GM18519 (cell line): Measurements from ENCODE around the gene DNAJB1.
"Not testable (repeated sequence)": the region's sequence is repeated elsewhere in the genome, so short reads cannot be mapped to it uniquely, and the experiment has no call there.

Experiments
- ATAC-seq: cut with Tn5 transposase; IDR thresholded peaks from one replicate; pipeline ENCODE4 v1.9.1; 2021; ENCODE audit warnings: mild to moderate bottlenecking, moderate library complexity; ENCODE audit not compliant: unreplicated experiment, low FRiP score

DNAJB1 gene

GRCh38 chr19:14526423-14526822, 8.2 kb upstream of the DNAJB1 start:
- ATAC-seq, result no peak

DNA sequence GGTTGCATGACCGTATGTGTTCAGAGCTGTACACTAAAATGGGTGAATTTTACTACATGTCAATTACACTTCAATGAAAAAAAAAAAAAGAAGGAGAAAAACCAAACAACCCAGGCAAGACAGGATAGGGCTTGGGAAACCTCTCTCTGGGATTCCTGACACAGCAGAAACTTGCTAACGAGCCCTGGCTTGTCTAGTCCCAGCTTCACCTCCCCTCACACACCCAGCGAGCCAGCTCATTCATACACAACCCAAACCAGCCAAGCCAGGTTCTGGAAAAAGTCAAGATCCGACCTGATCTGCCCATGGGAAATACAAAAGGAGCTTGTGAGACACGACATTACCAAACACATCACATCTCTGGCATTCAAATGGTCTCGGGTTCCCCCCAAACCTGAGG, 7.5 kb upstream of the DNAJB1 start:
- ATAC-seq, result no peak

DNA sequence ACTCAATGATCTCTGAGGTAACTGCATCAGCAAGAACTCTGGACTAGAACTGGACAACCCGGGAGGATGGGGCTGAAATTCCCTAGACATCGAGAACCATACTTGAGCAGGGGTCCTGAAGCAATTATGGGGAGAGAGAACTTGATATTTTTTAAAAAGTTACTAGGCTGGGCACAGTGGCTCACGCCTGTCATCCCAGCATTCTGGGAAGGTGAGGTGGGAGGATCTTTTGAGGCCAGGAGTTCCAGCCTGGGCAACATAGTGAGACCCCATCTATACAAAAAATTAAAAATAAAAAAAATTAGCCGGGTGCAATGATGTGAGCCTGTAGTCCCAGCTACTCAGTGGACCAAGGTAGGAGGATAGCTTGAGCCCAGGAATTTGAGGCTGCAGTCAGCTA, 2.3 kb upstream of the DNAJB1 start:
- ATAC-seq, result no peak

GRCh38 chr19:14519860-14520407, 1.7 kb upstream of the DNAJB1 start:
- no peak for ATAC-seq

DNA sequence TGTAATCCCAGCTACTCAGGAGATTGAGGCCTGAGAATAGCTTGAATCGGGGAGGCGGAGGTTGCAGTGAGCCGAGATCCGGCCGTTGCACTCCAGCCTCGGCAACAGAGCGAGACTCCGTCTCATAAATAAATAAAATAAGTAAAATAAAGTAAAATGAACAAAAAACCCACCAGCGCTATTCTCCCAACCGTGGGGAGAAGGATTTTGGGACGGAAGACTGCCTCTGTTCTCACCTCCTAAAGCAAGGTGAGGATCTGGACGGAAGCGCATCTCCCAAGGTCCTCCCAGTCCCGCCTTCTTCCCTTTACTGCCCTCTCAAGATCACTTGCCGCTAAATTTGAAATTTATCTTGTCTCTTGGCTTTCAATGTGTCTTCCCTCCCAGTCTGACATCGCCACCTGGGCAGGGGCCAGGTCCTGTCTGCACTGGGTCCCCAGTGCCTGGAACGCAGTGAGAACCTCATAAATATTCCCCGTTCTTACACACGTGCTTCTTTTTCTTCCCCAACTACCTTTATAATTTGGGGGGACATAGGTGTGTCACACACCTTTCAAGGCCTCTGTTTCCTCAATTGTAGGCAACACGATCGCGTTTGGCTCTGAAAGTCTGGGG, 1.2 kb upstream of the DNAJB1 start:
- ATAC-seq, result no peak

DNA sequence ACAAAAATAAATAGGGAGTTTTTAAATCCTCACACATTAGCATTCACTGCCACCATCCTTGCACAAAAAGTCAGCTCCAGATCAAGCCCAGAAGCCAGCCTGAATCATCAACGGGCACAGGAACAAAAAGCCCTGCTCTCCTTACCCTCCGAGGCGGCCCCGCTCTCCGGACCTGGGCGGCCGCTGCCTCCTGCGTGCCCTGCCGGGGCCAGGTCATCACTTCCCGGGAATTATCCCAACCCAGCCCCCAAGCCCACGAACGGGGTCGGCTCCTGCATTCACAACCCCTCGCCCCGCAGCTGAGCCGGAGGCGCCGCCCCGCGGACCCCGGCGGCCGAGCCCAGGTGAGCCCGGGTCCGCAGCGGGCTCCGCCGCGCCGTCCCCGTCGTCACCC, 754 bp downstream of the DNAJB1 start:
- no peak for ATAC-seq

- ATAC-seq, result no peak
These were observed 1.3 kb downstream of the DNAJB1 start for GRCh38 chr19:14516746-14517438.

GRCh38 chr19:14516048-14516534, 2.1 kb downstream of the DNAJB1 start:
- no peak for ATAC-seq

GRCh38 chr19:14515501-14516047, 2.6 kb downstream of the DNAJB1 start:
- no peak for ATAC-seq

- no peak for ATAC-seq
These were observed 3.9 kb downstream of the DNAJB1 start for GRCh38 chr19:14514215-14514863.

DNA sequence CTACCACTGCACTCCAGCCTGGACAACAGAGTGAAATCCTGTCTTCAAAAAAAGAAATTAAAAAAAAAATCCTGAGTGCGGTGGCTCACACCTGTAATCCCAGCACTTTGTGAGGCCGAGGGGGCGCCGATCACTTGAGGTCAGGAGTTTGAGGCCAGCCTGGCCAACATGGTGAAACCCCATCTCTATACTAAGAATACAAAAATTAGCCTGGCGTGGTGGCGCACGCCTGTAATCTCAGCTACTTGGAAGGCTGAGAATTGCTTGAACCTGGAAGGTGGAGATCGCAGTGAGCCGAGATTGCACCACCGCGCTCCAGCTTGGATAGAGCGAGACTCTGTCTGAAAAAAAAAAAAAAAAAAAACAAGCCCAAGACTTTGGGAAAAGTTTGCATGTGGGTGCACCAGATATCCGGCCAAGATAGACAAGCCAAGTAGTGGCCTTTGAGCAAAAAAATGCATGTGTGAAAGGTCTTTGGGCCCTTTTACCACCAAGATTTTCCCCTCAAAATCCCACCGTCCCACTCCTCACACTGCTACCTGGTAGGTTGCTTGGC, 5.7 kb downstream of the DNAJB1 start:
- ATAC-seq, result no peak

DNA sequence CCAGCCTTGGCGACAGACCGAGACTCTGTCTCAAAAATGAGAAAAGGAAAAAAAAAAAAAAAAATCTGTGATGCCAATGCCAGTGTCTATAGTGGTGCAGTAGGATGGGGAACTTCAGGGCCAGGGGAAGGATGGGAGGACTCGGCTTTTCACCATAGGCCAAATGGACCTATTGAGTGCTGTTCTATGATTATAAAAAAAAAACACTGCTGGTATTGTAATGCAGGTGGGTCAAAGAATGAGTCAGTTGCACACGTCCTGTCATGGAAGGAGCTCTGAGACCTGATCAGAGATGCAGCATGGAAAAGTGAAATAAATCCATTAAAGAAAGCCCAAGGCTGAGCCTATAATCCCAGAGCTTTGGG, 7.0 kb downstream of the DNAJB1 start:
- ATAC-seq, result no peak

GRCh38 chr19:14510311-14511228, 7.6 kb downstream of the DNAJB1 start:
- ATAC-seq, result no peak

- ATAC-seq, result no peak
These were observed 10.3 kb downstream of the DNAJB1 start for GRCh38 chr19:14507704-14508542.

GRCh38 chr19:14505488-14506239, 12.5 kb downstream of the DNAJB1 start:
- no peak for ATAC-seq

DNA sequence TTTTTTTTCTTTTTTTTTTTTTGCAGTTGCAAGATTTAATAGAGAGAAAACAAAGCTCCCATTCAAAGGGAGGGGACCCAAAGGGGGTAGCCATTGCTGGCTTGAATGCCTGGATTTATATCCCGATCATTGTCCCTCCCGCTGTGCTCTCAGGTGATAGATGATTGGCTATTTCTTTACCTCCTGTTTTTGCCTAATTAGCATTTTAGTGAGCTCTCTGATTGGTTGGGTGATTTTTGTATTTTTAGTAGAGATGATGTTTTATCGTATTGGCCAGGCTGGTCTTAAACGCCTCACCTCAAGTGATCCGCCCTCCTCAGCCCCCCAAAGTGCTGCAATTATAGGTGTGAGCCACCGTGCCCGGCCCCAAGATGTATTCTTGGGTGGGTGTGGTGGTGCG, 13.6 kb downstream of the DNAJB1 start:
- ATAC-seq, result not testable (repeated sequence)

DNA sequence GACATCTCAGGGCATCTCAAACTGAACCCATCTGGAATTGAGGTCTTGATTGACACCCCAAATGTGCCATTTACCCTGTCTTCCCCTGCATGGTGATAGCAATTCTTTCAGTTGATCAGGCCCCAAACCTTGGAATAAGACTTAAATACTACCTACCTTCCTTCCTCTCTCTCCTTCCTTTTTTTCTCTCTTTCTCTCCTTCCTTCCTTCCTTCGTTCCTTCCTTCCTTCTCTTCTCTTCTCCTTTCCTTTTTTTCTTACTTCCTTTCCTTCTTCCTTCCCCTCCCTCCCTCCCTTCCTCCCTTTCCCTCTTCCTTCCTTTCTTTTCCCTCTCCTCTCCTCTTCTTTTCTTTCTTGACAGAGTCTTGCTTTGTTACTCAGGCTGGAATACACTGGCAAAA, 14.9 kb downstream of the DNAJB1 start:
- no peak for ATAC-seq

DNA sequence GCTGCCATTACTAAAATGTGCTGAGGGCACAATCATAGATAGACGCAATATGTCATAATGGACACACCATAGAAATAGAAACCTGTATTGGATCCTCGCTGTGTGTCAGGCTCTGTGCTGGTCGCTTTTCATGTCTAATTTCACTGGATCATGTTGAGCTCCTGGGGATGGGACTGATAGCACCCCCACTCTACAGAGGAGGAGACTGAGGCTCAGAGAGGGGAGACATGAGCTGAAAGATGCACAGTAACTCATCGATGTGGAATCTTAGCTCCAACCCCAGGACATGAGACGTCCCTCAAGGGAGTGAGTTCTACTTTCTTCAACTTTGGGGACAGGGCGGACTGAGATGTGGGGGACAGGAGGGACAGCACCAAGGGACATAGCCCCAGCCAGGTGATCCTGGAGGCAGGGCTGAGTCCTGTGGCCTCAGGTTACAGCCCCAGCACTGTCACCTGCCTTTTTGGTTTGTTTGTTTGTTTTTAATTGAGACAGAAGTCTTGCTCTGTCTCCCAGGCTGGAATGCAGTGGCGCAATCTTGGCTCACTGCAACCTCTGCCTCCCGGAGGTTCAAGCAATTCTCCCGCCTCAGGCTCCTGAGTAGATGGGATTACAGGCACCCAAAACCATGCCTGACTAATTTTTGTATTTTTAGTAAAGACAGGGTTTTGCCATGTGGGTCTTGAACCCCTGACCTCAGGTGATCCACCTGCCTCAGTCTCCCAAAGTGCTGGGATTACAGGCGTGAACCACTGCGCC, 15.7 kb downstream of the DNAJB1 start:
- ATAC-seq, result no peak
